Fibroblast of lung (primary cell): Measurements from ENCODE around the gene TMEM256. TPM values are rescaled to one million over a fixed set of nuclear protein-coding genes. Genes with fewer than 3 reads are reported as not detected.

Experiments
- DNase-seq, 2 donors: peaks; one replicate each; pipeline versions ENCODE4 v3.0.0 to v3.0.0-alpha.2; 2010; ENCODE audit warnings: low read depth in 2 of 2
- H2AFZ ChIP-seq: 2 replicates; pipeline ENCODE4 v1.5.1; 2012; ENCODE audit warnings: low read length, control low read depth, inconsistent platforms
- H3K27ac ChIP-seq: 2 replicates; pipeline ENCODE4 v1.5.1; 2011; ENCODE audit warnings: low read length, control low read depth; ENCODE audit not compliant: insufficient read depth
- H3K27me3 ChIP-seq: 2 replicates; pipeline ENCODE4 v1.5.1; 2011; ENCODE audit warnings: mild to moderate bottlenecking, low read length; ENCODE audit not compliant: control insufficient read depth, insufficient read depth
- H3K36me3 ChIP-seq: 2 replicates; pipeline ENCODE4 v1.5.1; 2011; ENCODE audit warnings: low read length; ENCODE audit not compliant: control insufficient read depth, insufficient read depth
- H3K4me1 ChIP-seq: 2 replicates; pipeline ENCODE4 v1.5.1; 2011; ENCODE audit warnings: low read length; ENCODE audit not compliant: control insufficient read depth, insufficient read depth; ENCODE audit errors: extremely low read depth
- H3K4me2 ChIP-seq: 2 replicates; pipeline ENCODE4 v1.5.1; 2011; ENCODE audit warnings: low read length, control low read depth; ENCODE audit not compliant: insufficient read depth; ENCODE audit errors: extremely low read depth
- H3K4me3 ChIP-seq, 4 experiments: fragments of 200-600 bp in 1 of 4; sonication (generic) in 1 of 4; replicated peaks in 1 of 4; 2 replicates each; pipeline ENCODE4 v1.5.1; 2011 to 2016; ENCODE audit warnings: low read length in 4 of 4, low read depth in 3 of 4, mild to moderate bottlenecking in 3 of 4, control low read depth in 2 of 4, inconsistent platforms in 1 of 4, mixed read lengths in 1 of 4; ENCODE audit not compliant: insufficient read depth in 1 of 4; ENCODE audit errors: control extremely low read depth in 1 of 4
- H3K79me2 ChIP-seq: 2 replicates; pipeline ENCODE4 v1.5.1; 2012; ENCODE audit warnings: mild to moderate bottlenecking, low read length, inconsistent platforms; ENCODE audit not compliant: control insufficient read depth, insufficient read depth
- H3K9ac ChIP-seq: 2 replicates; pipeline ENCODE4 v1.5.1; 2011; ENCODE audit warnings: mild to moderate bottlenecking, low read length, control low read depth; ENCODE audit not compliant: insufficient read depth
- H3K9me3 ChIP-seq: 2 replicates; pipeline ENCODE4 v1.5.1; 2012; ENCODE audit warnings: low read depth, low read length; ENCODE audit not compliant: control insufficient read depth, insufficient read depth
- H4K20me1 ChIP-seq: 2 replicates; pipeline ENCODE4 v1.5.1; 2011; ENCODE audit warnings: low read length; ENCODE audit not compliant: control insufficient read depth, insufficient read depth; ENCODE audit errors: extremely low read depth
- CTCF ChIP-seq, 2 donors: IDR thresholded peaks in 1 of 2; conservative IDR thresholded peaks in 1 of 2; 1 replicate in 1 of 2; 2 replicates in 1 of 2; pipeline ENCODE4 v1.5.1; 2011 to 2012; ENCODE audit warnings: low read length in 2 of 2, control low read depth in 1 of 2, inconsistent platforms in 1 of 2, low read depth in 1 of 2, mild to moderate bottlenecking in 1 of 2
- EZH2 ChIP-seq: IDR thresholded peaks from 2 replicates; pipeline ENCODE4 v1.5.1; 2012; ENCODE audit warnings: low read length, control low read depth, mild to moderate bottlenecking; ENCODE audit errors: missing control alignments
- polyA plus RNA-seq, 2 donors: library from polyadenylated mRNA; depleted of rRNA in 1 of 2; stranded (reverse) in 1 of 2; unstranded in 1 of 2; fragments of >200 nt; gene quantifications; 2 replicates each; pipeline ENCODE4 v1.2.1, GENCODE V29; 2011 to 2012; ENCODE audit warnings: missing spikeins in 1 of 2
- total RNA-seq: library from RNA; depleted of rRNA; stranded (reverse); fragments of >200 nt; gene quantifications from 2 replicates; pipeline ENCODE4 v1.2.1, GENCODE V29; 2014

TMEM256 gene
- total and polyA plus RNA-seq, 2 donors (not counting 1 experiment from before 2014, with no cell fraction given): 59.1 to 206 TPM

GRCh38 chr17:7428557-7428956, 24.7 kb upstream of the TMEM256 start, which contains the start of gene SPEM3:
SPEM3 (plus strand) TSS chr17:7428857; CDS start chr17:7428903, 46 bp downstream.
- TF ChIP-seq EZH2: no peak
- TF ChIP-seq CTCF (conservative IDR thresholded peaks at IDR 0.05 in 1 of 2, IDR thresholded peaks at IDR 0.05 in 1 of 2; ENCODE audit: low read depth in 1 of 2, low read length in 2 of 2): no peak
- Histone ChIP-seq H3K4me1 (no peaks in the 10 kb centered on the region), H3K9me3 (no peaks in the 10 kb centered on the region), H3K79me2 (no peaks in the 10 kb centered on the region), H4K20me1 (no peaks in the 10 kb centered on the region), H3K27me3 (no peaks in the 10 kb centered on the region), H2AFZ (no peak within 1 kb of the TSS), H3K4me2 (no peak within 1 kb of the TSS), H3K4me3 (no peak within 1 kb of the TSS), H3K9ac (no peak within 1 kb of the TSS), H3K36me3 (no peaks in the 10 kb centered on the region), H3K27ac (no peak within 1 kb of the TSS)
- DNase-seq: no peak

DNA sequence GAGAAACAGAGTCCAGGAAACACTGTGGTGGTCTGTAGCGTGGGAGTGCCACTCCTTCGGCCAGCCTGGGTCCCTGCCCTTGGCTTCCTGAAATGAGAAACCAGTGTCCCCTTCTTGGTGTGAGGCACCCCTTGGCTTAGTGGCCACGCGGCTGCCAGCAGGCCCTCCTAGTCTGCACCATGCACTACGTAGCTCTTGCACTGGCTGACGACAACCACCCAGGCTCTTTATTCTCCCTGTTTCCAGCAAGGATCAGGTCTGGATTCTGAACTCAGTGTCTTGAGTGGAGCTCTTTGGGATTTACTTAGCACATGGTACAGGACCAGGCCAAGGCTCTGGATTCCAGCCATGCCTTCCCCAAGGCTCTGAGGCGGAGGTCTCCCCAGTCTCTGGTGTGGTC, 23.7 kb upstream of the TMEM256 start:
- Histone ChIP-seq H2AFZ (no peak overlapping the region), H3K27ac (no peak overlapping the region), H3K4me1 (no peaks in the 10 kb centered on the region), H3K79me2 (no peaks in the 10 kb centered on the region), H4K20me1 (no peaks in the 10 kb centered on the region), H3K27me3 (no peaks in the 10 kb centered on the region), H3K36me3 (no peaks in the 10 kb centered on the region), H3K4me2 (no peak overlapping the region), H3K9ac (no peak overlapping the region), H3K9me3 (no peaks in the 10 kb centered on the region), H3K4me3 (no peak overlapping the region)
- TF ChIP-seq CTCF (conservative IDR thresholded peaks at IDR 0.05 in 1 of 2, IDR thresholded peaks at IDR 0.05 in 1 of 2; ENCODE audit: low read depth in 1 of 2, low read length in 2 of 2): no peak
- TF ChIP-seq EZH2: no peak
- no peak for DNase-seq

DNA sequence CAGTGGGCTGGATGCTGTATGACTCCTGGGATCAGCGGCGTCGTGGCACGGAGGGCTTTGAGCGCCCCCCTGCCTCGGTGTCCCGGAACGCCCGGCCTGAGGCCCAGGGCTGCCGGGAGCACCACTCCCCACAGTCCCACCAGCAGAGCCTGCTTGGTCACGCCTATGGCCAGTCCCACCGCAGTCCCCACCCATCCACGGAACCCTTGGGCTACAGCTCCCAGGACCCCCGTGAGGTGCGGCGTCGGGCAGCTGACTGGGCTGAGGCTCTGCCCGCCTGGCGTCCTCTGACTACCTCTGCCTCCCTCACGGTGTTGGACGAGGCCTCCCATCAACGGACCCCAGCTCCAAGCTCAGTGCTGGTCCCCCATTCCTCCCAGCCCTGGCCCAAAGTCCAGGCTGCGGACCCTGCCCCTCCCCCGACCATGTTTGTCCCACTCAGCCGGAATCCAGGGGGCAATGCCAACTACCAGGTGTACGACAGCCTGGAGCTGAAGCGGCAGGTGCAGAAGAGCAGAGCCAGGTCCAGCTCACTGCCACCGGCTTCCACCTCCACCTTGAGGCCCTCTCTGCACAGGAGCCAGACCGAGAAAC, 23.1 kb upstream of the TMEM256 start:
- Histone ChIP-seq H3K4me1 (no peaks in the 10 kb centered on the region), H2AFZ (no peak overlapping the region), H4K20me1 (no peaks in the 10 kb centered on the region), H3K9ac (no peak overlapping the region), H3K79me2 (no peaks in the 10 kb centered on the region), H3K27ac (no peak overlapping the region), H3K9me3 (no peaks in the 10 kb centered on the region), H3K36me3 (no peaks in the 10 kb centered on the region), H3K4me2 (no peak overlapping the region), H3K27me3 (no peaks in the 10 kb centered on the region), H3K4me3 (no peak overlapping the region)
- DNase-seq: no peak
- TF ChIP-seq EZH2 (no peak), CTCF (conservative IDR thresholded peaks at IDR 0.05 in 1 of 2, IDR thresholded peaks at IDR 0.05 in 1 of 2; ENCODE audit: low read depth in 1 of 2, low read length in 2 of 2) (no peak)
